GM19328 (cell line): Measurements from ENCODE around the gene DOK6.

Source experiments
- ATAC-seq: cut with Tn5 transposase; IDR thresholded peaks from one replicate; pipeline ENCODE4 v1.9.1; 2021; ENCODE audit warnings: mild to moderate bottlenecking, moderate library complexity; ENCODE audit not compliant: unreplicated experiment

DOK6 gene

GRCh38 chr18:69677595-69677994, 276.9 kb downstream of the DOK6 start:
- ATAC-seq = no peak

GRCh38 chr18:69680123-69680522, 279.4 kb downstream of the DOK6 start:
- ATAC-seq = no peak

- ATAC-seq = no peak
Measured at GRCh38 chr18:69683176-69683575, 282.5 kb downstream of the DOK6 start.

GRCh38 chr18:69684789-69685188, 284.1 kb downstream of the DOK6 start:
- ATAC-seq = no peak

- no peak for ATAC-seq
Measured at GRCh38 chr18:69686861-69687260, 286.2 kb downstream of the DOK6 start.

GRCh38 chr18:69689121-69689759, 288.6 kb downstream of the DOK6 start:
- ATAC-seq = no peak

DNA sequence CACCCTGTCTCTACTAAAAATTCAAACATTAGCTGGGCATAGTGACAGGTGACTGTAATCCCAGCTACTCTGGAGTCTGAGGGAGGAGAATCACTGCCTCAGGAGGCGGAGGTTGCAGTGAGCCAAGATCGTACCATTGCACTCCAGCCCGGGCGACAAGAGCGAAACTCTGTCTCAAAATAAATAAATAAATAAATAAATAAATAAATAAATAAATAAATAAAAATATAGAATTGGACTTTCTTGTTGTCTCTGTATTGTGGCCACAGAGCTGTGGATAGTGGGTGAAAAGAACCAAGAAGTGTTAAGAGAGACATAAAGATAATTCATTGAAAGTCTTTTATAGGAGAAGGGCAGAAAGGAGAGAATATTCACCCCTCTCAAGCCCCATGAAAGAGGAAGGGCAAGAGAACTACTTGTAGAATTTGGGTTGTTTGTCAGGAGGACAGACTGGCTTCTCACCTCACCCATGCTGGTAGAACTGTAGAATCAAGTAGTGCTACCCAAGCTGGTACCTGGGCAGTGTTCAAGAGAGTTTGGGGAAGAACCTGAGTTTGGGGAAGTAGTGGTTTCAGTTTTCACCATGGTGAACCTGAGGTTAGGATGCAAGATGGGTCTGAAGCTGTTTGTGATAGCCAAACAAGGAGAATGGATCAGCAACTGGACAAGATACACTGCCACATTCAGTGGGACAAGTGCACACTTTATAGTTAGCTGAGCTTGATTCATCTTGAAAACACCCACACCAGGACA, 290.5 kb downstream of the DOK6 start:
- no peak for ATAC-seq

GRCh38 chr18:69697069-69697468, 296.4 kb downstream of the DOK6 start:
- no peak for ATAC-seq

DNA sequence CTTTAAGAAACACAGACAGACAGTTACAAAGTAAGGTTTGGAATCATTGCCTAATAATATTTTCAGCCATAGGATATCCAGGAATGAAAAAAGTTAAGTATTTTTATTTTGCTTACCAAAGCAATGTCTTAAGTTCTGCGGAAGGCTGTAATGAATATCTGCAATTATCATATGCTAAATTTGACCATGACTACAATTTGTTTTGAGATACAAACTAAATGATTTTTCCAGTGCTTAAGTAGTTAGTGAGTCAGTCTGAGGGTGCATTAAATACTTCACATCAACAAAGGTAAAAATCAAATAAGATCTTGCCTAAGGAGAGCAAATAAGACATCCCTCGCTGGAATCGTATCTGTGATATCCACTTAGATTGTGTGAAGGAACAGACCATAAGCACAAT, 297.0 kb downstream of the DOK6 start:
- ATAC-seq = no peak

GRCh38 chr18:69701305-69701704, 300.6 kb downstream of the DOK6 start:
- ATAC-seq = no peak

DNA sequence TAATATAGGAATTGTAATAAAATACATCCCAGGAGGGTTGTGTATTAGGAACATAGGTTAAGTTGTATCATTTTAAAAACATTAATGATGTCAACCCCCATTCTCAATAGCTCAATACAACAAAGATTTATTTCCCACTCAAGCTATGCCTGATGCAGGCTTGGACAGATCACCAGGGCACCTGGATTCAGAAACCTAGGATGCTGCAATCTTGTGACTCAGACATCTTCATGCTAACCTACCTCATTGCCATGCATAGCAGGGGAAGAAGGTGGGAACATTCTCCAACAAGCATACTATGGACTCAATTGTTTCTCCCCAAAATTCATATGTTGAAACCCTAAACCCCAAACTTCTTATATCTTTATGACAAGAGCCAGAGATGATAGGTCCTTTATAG, 302.8 kb downstream of the DOK6 start:
- ATAC-seq = no peak

DNA sequence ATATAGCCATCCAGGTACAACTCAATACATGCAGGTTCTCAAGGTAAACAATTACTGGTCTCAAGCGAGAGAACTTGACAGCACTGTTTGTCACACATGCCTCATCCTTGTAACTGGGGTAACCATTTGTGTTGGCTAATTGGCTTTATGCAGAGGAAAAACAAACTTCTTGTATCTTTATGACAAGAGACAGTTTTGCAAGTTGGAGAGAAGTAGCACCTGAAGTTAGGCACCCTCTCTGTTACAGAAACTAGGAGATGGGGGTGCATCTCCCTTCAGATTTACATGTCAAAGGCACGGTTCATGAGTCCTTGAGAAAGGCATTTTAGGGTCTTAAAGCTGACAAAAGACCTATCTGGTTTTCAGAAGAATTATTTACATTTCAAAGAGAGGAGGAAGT, 305.3 kb downstream of the DOK6 start:
- ATAC-seq = no peak

DNA sequence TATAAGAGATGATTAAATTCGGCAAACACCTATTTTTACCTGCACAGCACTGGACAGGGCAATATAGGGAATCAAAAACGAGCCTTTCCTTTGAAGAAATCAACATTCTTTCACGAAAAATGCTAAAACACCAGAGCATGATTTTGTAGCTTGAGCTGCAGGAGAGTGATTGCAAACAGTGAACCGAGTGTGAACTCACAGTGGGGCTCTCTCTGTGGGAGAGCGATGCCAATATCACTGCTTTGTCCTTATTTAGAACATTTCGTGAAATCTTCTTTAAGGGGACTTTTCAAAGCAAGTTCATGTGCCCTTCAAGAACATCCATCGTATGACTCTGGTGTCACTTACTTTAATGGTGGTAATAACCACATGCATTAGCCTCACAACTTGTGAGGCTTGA, 308.2 kb downstream of the DOK6 start:
- no peak for ATAC-seq

- no peak for ATAC-seq
Measured at GRCh38 chr18:69715191-69715795, 314.6 kb downstream of the DOK6 start.

- no peak for ATAC-seq
Measured at GRCh38 chr18:69717586-69717985, 316.9 kb downstream of the DOK6 start.

- ATAC-seq = no peak
Measured at GRCh38 chr18:69718912-69719547, 318.3 kb downstream of the DOK6 start.

DNA sequence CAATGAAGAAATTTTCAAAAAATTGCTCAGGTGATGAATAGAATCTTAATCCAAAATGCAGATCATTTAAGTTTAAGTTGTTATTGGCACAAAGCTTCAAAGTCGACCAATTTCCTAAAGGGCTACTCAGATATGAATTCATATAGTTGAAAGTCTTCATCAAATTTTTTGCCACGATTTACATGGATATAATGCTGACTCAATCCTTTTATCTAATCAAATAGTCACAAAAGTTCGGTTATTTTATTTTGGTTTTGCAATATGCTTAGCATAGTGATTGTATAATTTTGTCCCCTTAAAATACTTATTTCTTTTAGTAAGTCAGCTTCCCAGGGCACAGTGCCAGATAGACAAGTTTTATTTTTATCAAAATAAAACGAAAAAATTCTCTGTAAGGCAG, 319.7 kb downstream of the DOK6 start:
- ATAC-seq = no peak

DNA sequence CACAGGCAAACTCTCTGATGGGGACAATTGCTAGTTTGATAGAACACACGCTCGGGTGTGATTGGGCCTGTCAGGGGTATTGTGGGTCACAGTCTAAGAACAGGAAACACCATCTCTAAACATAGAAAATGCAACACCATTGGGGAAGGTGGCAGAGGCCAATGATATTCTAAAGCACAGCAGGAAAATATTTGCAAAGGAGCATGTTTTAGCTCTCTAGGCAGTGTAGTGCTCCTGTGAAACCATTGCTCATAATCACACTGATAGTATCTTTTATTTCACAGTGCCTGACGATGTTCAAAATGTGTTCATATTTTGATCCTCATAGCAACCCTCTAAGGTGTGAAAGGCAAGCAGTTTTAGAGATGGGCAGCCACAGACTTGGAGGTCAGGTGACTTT, 322.7 kb downstream of the DOK6 start:
- no peak for ATAC-seq

- no peak for ATAC-seq
Measured at GRCh38 chr18:69725009-69725408, 324.3 kb downstream of the DOK6 start.

DNA sequence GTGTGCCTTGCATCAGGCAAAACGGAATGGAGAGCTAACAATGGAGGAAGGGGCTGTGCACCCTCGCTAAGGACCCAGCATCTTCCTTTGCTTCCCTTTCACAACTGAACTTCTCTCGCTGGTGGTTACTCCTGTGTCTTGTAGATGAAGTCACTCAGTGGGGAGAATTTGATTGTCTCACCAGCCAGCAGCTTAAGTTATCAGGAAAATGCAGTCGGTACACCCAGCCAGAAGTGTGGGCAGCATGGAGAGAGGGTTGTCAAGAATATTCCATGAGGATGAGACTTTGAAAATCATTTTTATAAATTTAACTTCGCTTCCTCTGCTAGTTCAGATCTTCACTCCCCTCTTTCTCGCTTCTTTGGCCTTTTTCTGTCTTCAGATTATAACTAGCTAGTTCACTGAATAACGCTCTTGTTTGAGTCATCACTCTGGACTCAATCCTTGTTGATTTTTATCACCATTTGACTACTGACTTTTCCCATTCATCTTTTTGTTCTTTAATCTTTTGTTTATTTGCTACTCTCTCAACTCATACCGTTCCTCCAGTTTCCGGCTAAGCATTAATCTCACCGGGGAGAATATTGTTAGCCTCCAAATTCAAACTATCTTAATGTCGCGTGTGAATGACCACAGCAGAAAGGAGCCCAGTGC, 325.3 kb downstream of the DOK6 start:
- no peak for ATAC-seq

- no peak for ATAC-seq
Measured at GRCh38 chr18:69727912-69728572, 327.4 kb downstream of the DOK6 start.
